ENCODE measurements around the gene SELPLG.

SELPLG gene

GRCh38 chr12:108585864-108586263, 47.8 kb downstream of the SELPLG start:
- H3K4me3 ChIP-seq (ENCODE audit: low read depth, low read length): no peak overlapping the region
- TF ChIP-seq CTCF (IDR thresholded peaks at IDR 0.05; ENCODE audit: control insufficient read depth, extremely low read depth, insufficient read depth): no peak
- no peak for DNase-seq (ENCODE audit: low read depth)

DNA sequence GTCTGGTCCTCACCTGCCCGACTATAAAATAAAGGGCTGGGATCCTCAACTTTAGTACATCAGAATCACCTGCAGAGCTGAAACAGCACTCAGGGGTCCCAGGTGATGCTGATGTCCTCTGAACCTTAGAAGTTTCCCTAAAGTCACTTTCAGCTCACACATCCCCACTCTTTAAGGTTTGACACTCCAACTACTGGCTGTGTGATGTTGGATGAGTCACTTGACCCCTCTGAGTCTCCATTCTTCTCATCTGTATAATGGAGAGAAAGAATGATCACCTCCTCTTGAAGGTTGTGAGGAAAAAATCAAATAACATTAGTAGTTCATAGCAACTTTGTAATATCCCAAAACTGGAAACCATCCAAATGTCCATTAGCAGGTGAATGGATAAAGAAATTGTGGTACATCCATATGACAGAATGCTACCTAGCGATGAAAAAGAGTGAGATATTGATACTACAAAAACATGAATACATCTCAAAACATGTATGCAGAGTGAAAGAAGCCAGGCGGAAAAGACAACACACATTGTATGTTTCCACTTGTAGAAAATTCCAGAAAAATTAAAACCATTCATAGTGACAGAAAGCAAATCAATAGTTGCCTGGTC, 49.1 kb downstream of the SELPLG start:
- H3K4me3 ChIP-seq (ENCODE audit: low read depth, low read length): no peak overlapping the region
- TF ChIP-seq CTCF (IDR thresholded peaks at IDR 0.05; ENCODE audit: control insufficient read depth, extremely low read depth, insufficient read depth): no peak
- no peak for DNase-seq (ENCODE audit: low read depth)

GRCh38 chr12:108583991-108584390, 49.7 kb downstream of the SELPLG start:
- no peak for DNase-seq (ENCODE audit: low read depth)
- no peak for TF ChIP-seq CTCF (IDR thresholded peaks at IDR 0.05; ENCODE audit: control insufficient read depth, extremely low read depth, insufficient read depth)
- H3K4me3 ChIP-seq (ENCODE audit: low read depth, low read length): no peak overlapping the region

- DNase-seq (ENCODE audit: low read depth): no peak
- H3K4me3 ChIP-seq (ENCODE audit: low read depth, low read length): no peak overlapping the region
- no peak for TF ChIP-seq CTCF (IDR thresholded peaks at IDR 0.05; ENCODE audit: control insufficient read depth, extremely low read depth, insufficient read depth)
Observed at GRCh38 chr12:108582978-108583770, 50.5 kb downstream of the SELPLG start.

DNA sequence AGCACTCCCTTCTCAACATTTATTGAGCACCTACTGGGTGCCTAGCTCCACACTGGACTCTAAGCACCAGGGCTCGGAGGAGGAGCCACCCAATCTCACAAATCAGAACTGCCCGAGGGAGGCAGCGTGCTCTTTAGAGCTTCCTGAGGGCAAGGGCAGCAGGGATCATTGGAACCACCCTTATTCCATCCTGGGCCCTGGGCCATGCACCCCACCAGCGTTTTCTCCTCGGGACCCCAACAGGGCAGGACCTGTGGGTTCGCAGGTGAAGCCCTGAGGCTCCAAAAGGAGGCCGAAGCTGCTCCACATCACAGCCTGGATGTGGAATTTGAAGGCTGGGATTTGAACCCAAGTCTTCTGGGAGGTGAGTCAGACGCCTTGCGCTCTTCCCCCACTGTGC, 51.2 kb downstream of the SELPLG start:
- no peak for DNase-seq (ENCODE audit: low read depth)
- no peak for TF ChIP-seq CTCF (IDR thresholded peaks at IDR 0.05; ENCODE audit: control insufficient read depth, extremely low read depth, insufficient read depth)
- H3K4me3 ChIP-seq (ENCODE audit: low read depth, low read length): no peak overlapping the region

DNA sequence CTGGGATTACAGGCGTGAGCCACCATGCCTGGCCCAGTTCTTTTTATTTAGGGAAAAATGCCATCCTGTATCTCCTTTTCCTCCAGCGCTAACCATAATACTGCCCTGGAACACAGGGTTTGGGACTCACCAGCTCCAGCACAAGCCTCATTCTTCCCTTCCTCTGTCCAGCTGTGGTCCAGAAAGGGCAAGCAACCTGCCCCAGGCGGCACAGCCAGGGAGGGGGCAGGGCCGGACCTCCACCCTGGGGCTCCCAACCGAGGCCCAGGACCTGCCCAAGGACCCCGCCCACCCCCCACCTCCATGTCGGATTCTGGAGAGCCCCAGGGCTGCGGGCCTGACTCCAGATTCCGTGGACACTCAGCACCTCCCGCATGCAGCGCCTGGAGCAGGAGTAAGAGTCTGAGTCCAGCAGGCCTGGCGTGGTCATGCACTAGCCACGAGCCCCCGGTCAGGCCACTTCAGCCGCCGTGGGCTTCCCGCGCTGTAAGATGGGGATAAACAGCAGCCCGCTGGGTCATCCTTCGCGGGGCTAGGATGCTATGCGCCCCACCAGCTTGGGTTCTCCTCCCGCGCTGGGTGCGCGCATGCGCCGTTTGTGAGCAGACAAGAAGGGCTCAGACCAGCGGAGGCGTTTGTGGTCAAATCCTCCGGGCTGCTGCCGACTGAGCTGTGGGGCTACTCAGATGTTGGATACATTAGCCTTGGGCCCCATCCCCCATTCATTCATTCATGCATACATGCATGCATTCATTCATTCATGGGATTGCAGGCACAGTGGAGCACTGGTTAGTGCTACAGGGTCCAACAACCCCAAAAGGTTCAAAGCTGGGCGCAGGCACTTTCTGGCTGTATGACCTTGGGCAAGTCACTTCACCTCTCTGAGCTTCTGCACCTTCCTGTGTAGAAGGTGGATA, 52.1 kb downstream of the SELPLG start:
- DNase-seq (ENCODE audit: low read depth): no peak
- no peak for TF ChIP-seq CTCF (IDR thresholded peaks at IDR 0.05; ENCODE audit: control insufficient read depth, extremely low read depth, insufficient read depth)
- no peak overlapping the region for H3K4me3 ChIP-seq (ENCODE audit: low read depth, low read length)
